HepG2 (cell line): ENCODE results near the gene CTDP1.

ENCODE experiments used
- NCOA1 ChIP-seq: sonication (generic); formaldehyde crosslinking; IDR thresholded peaks from 2 replicates; pipeline ENCODE4 v1.9.0; 2021; ENCODE audit warnings: missing genetic modification reagents
- THYN1 ChIP-seq: sonication (generic); formaldehyde crosslinking; IDR thresholded peaks from 2 replicates; pipeline ENCODE4 v1.8.1; 2023; ENCODE audit warnings: low read depth, mild to moderate bottlenecking, moderate library complexity, missing genetic modification reagents, borderline replicate concordance

DNA sequence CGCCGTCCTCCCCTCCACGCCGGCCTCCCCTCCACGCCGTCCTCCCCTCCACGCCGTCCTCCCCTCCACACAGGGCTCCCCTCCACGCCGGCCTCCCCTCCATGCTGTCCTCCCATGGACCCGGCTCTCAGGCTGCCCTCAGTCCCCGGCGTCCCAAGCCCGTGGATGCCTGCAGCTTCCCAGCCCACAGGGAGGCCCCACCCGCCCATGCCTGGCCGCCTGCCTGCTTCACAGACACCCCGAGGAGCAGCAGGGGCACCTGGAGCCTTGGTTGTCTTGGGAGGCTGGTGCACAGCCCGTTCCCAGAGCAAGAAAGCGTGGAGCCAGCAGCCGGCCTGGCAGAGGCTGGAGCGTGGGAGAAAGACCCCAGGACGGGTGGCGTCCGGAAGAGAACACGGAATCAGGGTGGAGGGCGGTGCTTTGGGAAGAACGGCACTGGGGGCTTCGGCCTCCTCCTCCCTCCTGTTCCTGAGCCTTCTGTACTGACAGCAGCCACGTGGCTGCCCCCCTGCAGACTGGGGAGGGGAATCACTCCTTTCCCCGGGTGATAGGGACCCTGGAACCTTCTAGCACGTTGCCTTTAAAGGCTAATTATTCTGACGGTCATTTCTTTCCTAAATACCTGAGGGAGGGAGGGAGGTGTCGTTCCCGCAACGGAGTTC, 92.0 kb downstream of the CTDP1 start:
- TF ChIP-seq NCOA1 (CRISPR knock-in tag) (no peak), THYN1 (CRISPR knock-in tag) (no peak)
